ENCODE data around the gene FEM1A.
"Not testable (repeated sequence)": the region's sequence is repeated elsewhere in the genome, so short reads cannot be mapped to it uniquely, and the experiment has no call there.

FEM1A gene

GRCh38 chr19:4793278-4793677 is 1.7 kb downstream of the FEM1A start:
- H3K4me3 ChIP-seq (ENCODE audit: low read depth, low read length); DNase-seq (ENCODE audit: low read depth): not testable (repeated sequence)

GRCh38 chr19:4794971-4795370 is 3.4 kb downstream of the FEM1A start:
- DNase-seq (ENCODE audit: low read depth) = no peak

GRCh38 chr19:4795400-4795799 is 3.9 kb downstream of the FEM1A start:
- TF ChIP-seq CTCF (IDR thresholded peaks at IDR 0.05; ENCODE audit: insufficient read depth, low read depth, low read length, missing control alignments) = no peak
- H3K4me3 ChIP-seq (ENCODE audit: low read depth, low read length) = no peak overlapping the region
- DNase-seq (ENCODE audit: low read depth) = no peak

More at GRCh38 chr19:4794971-4795370, 3.4 kb downstream of the FEM1A start:
- TF ChIP-seq CTCF (IDR thresholded peaks at IDR 0.05; ENCODE audit: insufficient read depth, low read depth, low read length, missing control alignments) = no peak
- no peak overlapping the region for H3K4me3 ChIP-seq (ENCODE audit: low read depth, low read length)

DNA sequence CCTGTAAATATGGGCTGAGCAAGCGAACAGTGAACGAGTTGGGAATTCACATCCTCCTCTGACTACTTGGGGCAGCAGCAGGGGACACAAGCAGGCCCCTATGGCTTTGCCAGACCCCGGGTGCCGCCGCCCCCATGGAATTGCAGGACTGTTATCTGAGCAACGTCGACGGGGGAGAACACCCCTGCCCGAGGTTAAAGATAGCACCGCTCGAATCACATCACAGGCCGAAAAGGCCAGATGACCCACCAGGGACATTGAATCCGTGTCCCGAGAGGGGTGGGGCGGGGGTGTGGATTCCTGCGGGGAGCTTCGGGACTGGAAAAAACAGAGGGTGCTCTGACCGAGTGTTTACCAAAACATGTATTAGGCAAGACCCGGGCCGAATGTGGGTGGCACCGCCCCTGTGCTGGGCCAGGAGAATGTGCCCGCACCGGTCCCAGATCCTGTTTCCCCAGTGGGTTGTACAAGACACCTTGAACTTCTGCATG is 9.1 kb downstream of the FEM1A start:
- no peak for DNase-seq (ENCODE audit: low read depth)
- TF ChIP-seq CTCF (IDR thresholded peaks at IDR 0.05; ENCODE audit: insufficient read depth, low read depth, low read length, missing control alignments) = no peak
- H3K4me3 ChIP-seq (ENCODE audit: low read depth, low read length) = no peak overlapping the region

- TF ChIP-seq CTCF (IDR thresholded peaks at IDR 0.05; ENCODE audit: insufficient read depth, low read depth, low read length, missing control alignments) = no peak
- DNase-seq (ENCODE audit: low read depth) = no peak
- no peak overlapping the region for H3K4me3 ChIP-seq (ENCODE audit: low read depth, low read length)
Measured at GRCh38 chr19:4801085-4801619, 9.6 kb downstream of the FEM1A start.

GRCh38 chr19:4802711-4803110 is 11.2 kb downstream of the FEM1A start:
- no peak for TF ChIP-seq CTCF (IDR thresholded peaks at IDR 0.05; ENCODE audit: insufficient read depth, low read depth, low read length, missing control alignments)
- DNase-seq (ENCODE audit: low read depth) = no peak
- no peak overlapping the region for H3K4me3 ChIP-seq (ENCODE audit: low read depth, low read length)

DNA sequence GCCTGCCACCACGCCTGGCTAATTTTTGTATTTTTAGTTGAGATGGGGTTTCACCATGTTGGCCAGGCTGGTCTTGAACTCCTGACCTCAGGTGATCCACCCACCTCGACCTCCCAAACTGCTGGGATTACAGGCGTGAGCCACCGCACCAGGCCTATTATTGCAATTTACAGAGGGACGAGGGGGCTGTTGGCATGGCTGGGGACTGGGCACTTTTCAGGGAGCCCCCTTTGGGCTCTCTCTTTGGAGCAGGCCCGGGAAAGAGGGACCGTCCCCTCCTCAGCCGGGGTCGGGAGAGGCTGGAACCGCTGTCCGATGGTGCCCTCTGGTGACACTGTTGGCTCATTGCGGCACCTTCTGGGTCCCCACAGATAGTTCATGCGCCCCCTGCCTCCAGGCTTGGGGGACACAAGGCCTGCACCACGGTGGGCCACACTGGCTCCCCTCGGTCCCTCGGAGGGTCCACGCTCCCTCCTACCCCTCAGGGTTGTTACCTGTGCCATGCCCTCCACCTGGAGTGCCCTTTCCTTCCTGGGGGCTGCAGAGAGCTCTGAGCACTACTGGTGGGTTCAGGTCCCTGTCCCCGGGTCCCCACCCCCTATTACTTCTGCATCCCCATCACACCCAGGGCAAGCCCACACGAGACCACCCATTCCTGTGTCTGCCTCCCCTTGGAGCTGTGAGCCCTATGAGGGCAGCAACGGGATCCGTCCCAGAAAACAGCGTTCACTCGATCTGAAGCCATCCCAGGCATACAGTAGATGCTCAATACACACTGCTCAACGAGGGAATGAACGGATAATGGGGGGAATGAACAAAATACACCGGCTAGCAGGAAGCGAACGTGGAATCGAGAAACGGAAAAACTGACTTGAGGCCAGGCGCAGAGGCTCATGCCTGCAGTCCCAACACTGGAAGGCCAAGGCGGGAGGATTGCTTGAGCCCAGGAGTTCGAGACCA is 12.5 kb downstream of the FEM1A start:
- peak; percentile 87 for TF ChIP-seq CTCF (IDR thresholded peaks at IDR 0.05; ENCODE audit: insufficient read depth, low read depth, low read length, missing control alignments)
- H3K4me3 ChIP-seq (ENCODE audit: low read depth, low read length) = no peak overlapping the region
- DNase-seq (ENCODE audit: low read depth) = peak; percentile 72

DNA sequence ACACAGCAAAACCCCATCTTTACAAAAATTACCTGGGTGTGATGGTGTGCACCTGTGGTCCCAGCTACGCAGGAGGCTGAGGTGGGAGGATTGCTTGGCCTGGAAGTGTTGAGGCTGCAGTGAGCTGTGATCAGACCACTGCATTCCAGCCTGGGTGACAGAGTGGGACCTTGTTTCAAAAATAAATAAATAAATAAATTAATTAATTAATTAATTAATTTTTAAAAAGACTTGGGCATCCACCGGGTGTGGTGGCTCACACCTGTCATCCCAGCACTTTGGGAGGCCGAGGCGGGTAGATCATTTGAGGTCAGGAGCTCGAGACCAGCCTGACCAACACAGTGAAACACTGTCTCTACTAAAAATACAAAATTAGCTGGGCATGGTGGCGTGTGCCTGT is 13.6 kb downstream of the FEM1A start:
- not testable (repeated sequence) for H3K4me3 ChIP-seq (ENCODE audit: low read depth, low read length); DNase-seq (ENCODE audit: low read depth)
